ENCODE results near the gene PRKG2.
A peak's percentile ranks its signal among the peaks of the same experiment; 100 is the strongest.

The PRKG2 gene

GRCh38 chr4:81164623-81165416 is 50.2 kb downstream of the PRKG2 start:
- H3K27ac ChIP-seq, result peak overlapping the region; percentile 84
- peak; percentile 90 for DNase-seq (ENCODE audit: low read depth, low spot score)

- peak overlapping the region; percentile 84 for H3K27ac ChIP-seq
Observed at GRCh38 chr4:81164126-81164525, 50.9 kb downstream of the PRKG2 start.

GRCh38 chr4:81162752-81163458 is 52.1 kb downstream of the PRKG2 start:
- no peak for DNase-seq (ENCODE audit: low read depth, low spot score)
- H3K27ac ChIP-seq, result no peak overlapping the region

More at GRCh38 chr4:81164126-81164525, 50.9 kb downstream of the PRKG2 start:
- no peak for DNase-seq (ENCODE audit: low read depth, low spot score)

- peak; percentile 6 for DNase-seq (ENCODE audit: low read depth, low spot score)
- peak overlapping the region; percentile 99 for H3K27ac ChIP-seq
Observed at GRCh38 chr4:81153714-81154323, 61.2 kb downstream of the PRKG2 start.

GRCh38 chr4:81152839-81153713 is 61.9 kb downstream of the PRKG2 start:
- DNase-seq (ENCODE audit: low read depth, low spot score), result peak; percentile 33
- H3K27ac ChIP-seq, result peak overlapping the region; percentile 99

- no peak for DNase-seq (ENCODE audit: low read depth, low spot score)
- H3K27ac ChIP-seq, result no peak overlapping the region
Observed at GRCh38 chr4:81149976-81150375, 65.0 kb downstream of the PRKG2 start.

GRCh38 chr4:81148576-81148975 is 66.4 kb downstream of the PRKG2 start:
- no peak for DNase-seq (ENCODE audit: low read depth, low spot score)
- H3K27ac ChIP-seq, result no peak overlapping the region

- DNase-seq (ENCODE audit: low read depth, low spot score), result no peak
- H3K27ac ChIP-seq, result no peak overlapping the region
Observed at GRCh38 chr4:81146466-81146865, 68.6 kb downstream of the PRKG2 start.

- H3K27ac ChIP-seq, result no peak overlapping the region
Observed at GRCh38 chr4:81143183-81143582, 71.8 kb downstream of the PRKG2 start.

GRCh38 chr4:81142744-81143143 is 72.3 kb downstream of the PRKG2 start:
- no peak for DNase-seq (ENCODE audit: low read depth, low spot score)
- no peak overlapping the region for H3K27ac ChIP-seq

More at GRCh38 chr4:81143183-81143582, 71.8 kb downstream of the PRKG2 start:
- DNase-seq (ENCODE audit: low read depth, low spot score), result no peak

- H3K27ac ChIP-seq, result no peak overlapping the region
- no peak for DNase-seq (ENCODE audit: low read depth, low spot score)
Observed at GRCh38 chr4:81137894-81138293, 77.1 kb downstream of the PRKG2 start.

- no peak for DNase-seq (ENCODE audit: low read depth, low spot score)
- H3K27ac ChIP-seq, result no peak overlapping the region
Observed at GRCh38 chr4:81137446-81137845, 77.6 kb downstream of the PRKG2 start.

GRCh38 chr4:81136161-81136905 is 78.7 kb downstream of the PRKG2 start:
- no peak for DNase-seq (ENCODE audit: low read depth, low spot score)
- H3K27ac ChIP-seq, result no peak overlapping the region

- no peak for DNase-seq (ENCODE audit: low read depth, low spot score)
- no peak overlapping the region for H3K27ac ChIP-seq
Observed at GRCh38 chr4:81135501-81135900, 79.5 kb downstream of the PRKG2 start.

- DNase-seq (ENCODE audit: low read depth, low spot score), result no peak
- H3K27ac ChIP-seq, result no peak overlapping the region
Observed at GRCh38 chr4:81131563-81131962, 83.5 kb downstream of the PRKG2 start.

- H3K27ac ChIP-seq, result no peak overlapping the region
- no peak for DNase-seq (ENCODE audit: low read depth, low spot score)
Observed at GRCh38 chr4:81131066-81131465, 84.0 kb downstream of the PRKG2 start.

- H3K27ac ChIP-seq, result no peak overlapping the region
- no peak for DNase-seq (ENCODE audit: low read depth, low spot score)
Observed at GRCh38 chr4:81130569-81130968, 84.5 kb downstream of the PRKG2 start.

GRCh38 chr4:81120055-81120454 is 95.0 kb downstream of the PRKG2 start:
- no peak for DNase-seq (ENCODE audit: low read depth, low spot score)
- H3K27ac ChIP-seq, result no peak overlapping the region

GRCh38 chr4:81118086-81118485 is 96.9 kb downstream of the PRKG2 start:
- no peak for DNase-seq (ENCODE audit: low read depth, low spot score)
- no peak overlapping the region for H3K27ac ChIP-seq
